GM19324 (cell line): ENCODE results near the gene LHPP.

ENCODE experiments used
- ATAC-seq: cut with Tn5 transposase; IDR thresholded peaks from one replicate; pipeline ENCODE4 v1.9.1; 2021; ENCODE audit warnings: mild to moderate bottlenecking, moderate library complexity; ENCODE audit not compliant: unreplicated experiment, low FRiP score

LHPP gene

DNA sequence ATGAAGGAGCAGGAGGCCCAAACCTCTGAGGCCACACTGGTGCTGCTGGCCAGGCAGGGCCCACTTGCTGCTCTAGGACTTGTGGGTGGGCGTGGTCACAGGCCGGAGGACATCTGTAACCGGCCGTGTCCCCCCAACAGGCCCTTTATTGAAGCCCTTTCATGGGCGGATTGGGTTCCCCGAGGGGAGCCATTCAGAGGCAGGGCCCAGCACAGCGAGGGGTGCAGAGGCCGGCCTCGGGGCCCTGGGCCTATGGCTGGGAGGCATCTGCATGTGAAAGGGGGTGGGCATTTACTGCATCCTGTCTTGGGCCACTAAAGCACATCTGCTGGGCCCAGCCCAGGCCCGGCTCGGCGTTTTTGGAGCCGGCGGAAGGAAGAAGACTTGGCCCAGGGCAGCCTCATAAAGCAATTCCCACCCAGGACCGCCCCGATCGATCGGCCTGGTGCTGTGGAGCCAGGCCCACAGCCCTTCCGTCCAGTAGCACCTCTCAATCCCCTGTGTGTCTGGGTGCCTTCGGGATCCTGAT, 8.4 kb downstream of the LHPP start:
- ATAC-seq: no peak

DNA sequence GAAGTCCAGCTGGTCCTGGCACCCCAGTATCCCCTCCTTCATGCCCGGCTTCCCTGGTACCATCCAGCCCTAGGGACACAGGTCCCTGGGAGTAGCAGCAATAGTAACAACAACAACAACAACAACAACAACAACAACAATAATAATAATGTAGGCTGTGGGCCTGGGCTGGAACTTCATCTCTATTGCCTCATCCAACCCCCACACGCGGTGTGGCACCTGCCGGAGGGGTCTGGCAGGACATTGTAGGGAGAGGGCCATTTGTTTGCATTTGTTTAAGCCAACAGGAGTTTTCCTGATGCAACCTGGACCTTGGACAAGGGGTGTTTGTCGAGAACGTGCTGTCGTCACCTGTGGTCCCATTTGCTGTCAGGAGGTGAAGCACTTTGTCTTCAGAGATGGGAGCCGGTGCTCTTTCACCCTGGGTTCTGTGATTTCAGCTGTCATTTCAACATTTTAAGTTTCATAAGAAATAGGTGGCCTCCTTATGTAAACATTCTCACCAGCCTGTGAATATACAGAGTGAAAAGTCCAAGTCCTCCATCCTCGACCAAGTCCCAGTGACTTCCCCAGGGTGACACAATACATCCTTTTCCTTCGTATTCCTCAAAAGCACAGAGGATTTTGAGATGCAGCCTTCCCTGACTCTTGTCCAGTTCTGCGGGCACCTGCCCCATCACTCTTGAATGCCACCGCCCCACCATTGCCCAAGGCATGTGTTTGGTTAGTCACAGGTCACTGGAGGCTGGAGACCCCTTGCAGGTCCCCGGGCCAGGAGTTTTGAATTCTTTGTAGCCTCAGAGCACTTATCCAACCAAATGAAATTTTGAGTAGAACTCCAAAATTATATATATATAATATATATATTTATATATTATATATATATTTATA, 9.2 kb downstream of the LHPP start:
- ATAC-seq: no peak

DNA sequence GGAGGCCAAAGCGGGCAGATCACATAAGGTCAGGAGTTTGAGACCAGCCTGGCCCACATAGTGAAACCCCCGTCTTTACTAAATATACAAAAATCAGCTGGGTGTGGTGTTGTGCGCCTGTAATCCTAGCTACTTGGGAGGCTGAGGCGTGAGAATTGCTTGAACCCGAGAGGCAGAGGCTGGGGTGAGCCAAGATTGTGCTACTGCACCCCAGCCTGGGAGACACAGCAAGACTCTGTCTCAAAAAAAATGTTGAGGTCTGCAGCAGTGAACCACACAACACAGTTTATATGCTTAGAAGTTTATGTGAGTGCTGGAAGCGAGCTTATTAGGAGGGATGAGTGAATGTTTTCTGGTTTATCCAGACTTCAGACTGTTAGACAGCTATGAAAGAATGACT, 10.4 kb downstream of the LHPP start:
- ATAC-seq: no peak

DNA sequence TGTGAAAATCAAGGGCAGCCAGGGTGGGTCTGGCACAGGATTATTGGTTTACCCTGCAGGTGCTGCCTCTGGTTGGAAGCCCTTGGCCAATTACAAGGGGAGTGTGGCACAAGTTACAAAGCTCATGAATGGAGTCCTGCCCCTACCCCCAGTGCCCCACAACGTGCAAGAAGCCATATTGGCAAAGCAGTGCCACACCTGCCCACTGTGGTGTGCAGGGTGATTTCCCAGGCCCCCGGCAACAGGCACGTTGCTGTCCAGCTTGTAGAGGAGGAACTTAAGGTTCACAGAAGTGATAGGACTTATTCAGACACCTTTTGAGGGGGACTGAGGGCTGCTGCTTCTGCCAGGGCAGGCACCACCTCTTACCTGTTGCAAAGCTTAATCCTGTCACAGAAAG, 11.4 kb downstream of the LHPP start:
- no peak for ATAC-seq

DNA sequence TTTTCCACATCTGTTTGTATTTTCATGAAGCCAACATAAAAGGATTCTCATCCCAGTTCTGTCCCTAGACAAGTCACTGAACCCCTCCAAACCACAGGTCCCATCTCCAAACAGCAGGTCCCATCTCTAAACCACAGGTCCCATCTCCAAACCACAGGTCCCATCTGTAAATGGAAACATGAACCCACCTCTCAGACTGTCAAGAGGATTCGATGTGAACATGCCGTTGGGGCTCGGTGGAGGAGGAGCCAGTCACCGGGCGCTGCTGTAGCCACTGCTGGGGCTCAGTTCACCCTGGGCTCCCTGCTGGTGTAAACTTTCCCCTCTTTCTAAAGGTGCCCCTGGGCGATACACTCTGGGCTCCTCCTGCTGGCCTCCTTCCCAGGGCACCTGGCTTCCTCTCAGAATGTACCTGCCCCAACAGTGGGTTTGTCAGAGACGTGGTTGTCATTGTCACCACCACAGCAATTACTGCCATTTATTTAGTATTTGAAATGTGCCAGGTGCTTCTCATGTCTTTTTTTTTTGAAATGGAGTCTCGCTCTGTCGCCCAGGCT, 13.0 kb downstream of the LHPP start:
- no peak for ATAC-seq

DNA sequence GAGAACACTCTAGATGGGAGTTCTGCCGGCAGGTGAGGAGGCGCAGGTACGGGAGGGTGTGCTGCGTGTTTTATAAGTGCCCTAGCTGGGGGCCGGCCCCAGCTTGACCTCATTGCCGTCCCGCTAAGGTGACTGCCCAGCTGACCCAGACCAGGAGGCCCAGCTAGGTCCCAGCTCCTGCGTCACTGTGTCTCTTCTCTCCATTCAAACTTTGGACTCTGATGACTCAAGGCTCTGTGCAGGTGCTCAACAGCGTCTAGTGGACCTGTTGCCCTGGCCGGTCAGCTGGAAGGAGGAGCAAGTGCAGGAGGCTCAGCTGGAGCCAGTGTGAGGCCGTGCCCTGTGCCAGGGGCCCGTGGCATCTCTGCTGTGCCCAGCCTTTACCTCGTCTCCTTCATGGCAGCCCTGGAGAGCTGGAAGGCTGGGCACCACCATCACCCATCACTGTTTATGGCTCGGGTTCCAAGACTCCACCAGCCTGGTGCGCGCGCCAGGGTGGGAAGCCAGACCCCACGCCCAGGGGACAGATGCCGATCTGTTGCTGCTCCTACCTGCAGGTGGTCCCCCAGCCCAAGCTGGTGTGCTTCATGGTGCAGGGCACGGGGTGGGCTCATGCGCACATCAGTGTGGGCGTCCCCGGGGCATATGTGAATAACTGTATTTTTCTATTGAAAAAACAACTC, 14.6 kb downstream of the LHPP start:
- no peak for ATAC-seq

DNA sequence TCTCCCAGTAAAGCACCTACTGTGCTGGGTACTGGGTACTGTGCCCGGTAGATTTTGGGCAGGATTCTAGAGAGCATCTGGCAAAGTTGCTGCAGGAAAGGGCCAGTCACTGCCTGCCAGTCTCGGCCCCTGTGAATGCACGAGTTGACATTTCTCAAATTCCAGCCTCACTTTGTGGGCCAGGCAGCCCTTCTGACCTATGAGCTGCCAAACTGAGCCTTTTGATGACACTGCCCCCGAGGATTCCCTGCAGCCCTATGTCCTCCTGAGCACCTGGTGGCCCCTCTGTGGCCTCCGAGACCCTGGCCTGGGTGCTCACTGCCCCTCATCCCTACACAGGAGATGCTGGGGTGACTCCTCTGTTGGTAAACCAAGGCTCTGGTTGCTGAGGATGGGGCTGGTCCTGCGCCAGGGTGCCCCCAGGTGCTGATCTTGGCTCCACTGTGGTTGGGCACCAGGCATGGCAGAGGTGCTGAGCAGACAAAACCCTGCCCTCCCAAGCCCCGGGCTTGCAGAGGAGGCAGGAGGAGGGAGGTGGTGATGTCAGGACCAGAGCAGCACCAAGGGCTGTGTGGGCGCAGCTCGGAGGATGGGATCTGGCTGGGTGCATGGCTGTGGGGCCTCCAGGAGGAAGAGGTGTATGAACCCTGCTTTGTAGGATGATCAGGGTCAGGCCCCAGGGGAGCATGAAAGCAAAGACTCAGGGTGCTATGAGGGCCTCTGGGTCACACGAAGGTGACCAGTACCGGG, 16.2 kb downstream of the LHPP start:
- no peak for ATAC-seq

DNA sequence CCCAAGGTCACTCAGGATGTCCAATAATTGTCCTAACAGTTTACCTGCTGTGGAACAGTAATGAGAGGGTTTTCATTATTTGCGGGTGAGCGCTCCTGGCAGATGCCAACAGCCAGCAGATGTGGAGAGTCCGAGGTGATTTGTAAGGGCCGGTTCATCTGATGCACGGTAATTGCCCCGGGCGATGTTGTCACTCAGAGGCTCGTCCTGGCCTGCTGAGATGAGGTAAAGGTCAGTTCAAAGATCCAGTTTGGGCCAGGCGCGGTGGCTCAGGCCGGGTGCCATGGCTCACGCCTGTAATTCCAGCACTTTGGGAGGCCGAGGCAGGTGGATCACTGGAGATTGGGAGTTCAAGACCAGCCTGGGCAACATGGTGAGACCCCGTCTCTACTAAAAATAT, 16.9 kb downstream of the LHPP start:
- ATAC-seq: no peak

DNA sequence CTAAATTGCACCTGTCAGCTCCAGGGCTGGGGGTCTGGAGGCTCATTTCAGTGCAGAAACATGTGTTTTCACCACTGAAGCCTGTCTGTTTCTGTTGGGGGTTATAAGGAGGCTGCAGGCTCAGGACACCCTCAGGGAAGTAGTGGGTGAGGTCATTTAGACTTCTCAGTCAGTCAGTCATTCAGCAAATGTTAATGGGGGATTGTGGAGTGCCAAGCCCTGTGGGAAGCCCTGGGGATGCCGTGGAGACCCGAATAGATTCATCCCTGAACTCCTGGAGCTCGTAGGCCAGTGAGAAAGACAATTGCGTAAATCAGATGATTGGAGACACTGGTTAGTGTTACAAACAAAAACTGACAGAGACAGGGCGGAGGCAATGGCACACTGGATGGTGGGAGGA, 19.2 kb downstream of the LHPP start:
- ATAC-seq: no peak

DNA sequence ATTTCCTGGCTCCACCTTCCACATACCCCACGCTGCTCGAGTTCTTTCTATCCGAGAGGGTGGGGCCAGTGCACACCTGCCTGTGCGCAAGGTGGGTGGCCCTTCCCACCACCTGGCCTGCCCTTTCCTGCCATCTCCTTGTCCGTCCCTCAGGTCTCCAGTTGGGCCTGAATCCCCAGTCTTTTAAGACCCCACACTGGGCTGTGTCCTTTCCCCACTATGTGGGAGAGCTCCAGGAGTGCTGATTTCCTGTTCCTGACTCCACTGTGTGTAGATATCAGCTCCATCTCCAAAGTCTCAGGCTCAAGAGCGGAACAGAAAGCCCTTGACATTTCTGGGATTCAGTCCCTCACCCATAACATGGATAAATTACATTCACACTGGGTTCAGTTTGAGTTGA, 20.1 kb downstream of the LHPP start:
- no peak for ATAC-seq

DNA sequence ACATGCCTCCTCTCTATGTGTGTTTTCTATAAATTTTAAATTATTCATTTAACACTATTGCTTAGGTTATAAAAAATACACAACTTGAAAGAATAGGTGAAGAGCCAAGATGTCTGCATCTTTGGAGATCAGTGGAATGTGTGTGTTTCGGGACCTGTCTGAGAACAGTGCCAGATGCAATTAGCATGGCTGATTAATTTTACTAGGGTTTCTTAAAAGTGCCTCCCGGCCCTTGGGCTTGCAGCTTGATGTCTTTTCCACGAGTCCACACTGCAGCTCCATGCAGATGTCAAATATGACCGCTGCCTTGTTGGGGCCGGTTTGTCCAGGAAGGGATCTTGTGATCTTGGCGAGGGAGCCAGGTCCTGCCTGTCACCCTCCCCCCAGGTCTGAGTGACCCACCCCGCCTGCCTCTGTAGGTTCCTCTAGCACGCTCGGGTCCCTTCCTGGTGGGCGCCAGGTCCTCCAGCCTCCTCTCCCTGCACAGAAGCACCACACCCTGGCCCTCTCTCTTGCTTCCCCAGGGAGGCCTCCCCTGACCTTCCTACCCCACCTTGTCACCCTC, 20.7 kb downstream of the LHPP start:
- ATAC-seq: no peak

DNA sequence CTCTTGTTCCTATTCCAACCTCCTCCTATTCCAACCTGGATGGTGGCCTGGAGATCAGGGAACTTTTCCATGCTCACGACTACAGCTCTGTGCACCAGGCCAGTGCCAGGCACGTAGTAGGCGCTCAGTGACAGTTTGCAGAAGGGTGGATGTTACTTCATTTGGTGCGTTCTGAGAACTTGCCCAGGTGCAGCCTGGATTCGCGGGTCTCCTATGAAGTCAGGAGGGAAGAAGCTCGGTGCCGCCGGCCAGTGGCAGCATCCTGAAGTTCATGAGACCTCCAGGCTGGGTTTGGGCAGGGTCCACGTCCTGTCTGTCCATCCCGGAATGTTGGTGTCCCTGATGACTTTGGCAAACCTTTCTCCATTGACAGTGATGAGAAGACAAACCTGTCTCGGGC, 21.3 kb downstream of the LHPP start:
- ATAC-seq: no peak

DNA sequence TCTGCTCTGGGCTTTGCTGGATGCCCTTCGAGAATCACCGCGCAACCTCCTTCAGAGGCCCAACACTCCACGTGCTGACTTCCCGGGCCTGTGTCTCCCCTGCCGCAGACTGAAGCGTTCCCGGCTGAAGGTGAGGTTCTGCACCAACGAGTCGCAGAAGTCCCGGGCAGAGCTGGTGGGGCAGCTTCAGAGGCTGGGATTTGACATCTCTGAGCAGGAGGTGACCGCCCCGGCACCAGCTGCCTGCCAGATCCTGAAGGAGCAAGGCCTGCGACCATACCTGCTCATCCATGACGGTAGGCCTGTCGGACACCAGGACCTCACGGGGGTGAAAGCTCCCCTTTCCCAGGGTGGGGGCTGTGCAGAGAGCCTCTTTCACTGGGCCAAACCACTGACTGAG, 22.4 kb downstream of the LHPP start:
- no peak for ATAC-seq

DNA sequence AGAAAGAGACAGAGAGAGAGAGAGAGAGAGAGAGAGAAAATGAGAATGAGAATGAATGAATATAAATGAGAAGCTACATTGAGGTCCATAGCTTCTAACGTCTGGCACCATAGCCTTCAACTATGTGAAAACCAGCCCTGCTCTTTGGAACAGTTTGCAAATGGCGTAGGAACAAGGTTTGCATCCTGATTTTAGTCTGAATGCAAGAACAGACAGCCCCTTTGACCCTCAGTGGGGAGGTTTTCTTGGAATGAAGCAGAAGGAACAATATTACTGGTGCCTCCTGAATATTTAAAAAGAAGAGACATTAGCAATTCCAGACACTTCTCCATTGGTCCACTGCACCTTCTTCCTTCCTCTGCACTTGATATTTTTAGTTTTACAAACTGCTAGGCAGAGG, 23.0 kb downstream of the LHPP start:
- no peak for ATAC-seq

DNA sequence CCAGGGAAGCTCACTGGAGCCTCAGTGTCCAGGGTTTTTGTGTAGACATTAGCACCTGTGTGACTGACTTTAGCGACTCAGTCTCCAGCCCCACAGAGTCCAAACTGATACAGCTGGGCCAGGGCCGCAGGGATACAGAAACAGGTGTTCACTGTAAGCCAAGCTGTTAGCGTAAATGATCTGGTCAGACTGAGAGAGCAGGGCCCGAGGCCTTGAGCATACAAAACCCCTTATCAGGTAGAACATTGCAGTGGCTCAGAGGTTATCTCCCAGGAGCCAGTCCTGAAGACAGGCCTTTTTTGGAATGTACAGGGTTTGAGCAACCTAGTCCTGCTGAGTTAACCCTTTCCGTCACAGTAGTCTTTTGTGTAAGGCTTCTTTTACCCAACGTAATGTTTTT, 25.0 kb downstream of the LHPP start:
- ATAC-seq: no peak

DNA sequence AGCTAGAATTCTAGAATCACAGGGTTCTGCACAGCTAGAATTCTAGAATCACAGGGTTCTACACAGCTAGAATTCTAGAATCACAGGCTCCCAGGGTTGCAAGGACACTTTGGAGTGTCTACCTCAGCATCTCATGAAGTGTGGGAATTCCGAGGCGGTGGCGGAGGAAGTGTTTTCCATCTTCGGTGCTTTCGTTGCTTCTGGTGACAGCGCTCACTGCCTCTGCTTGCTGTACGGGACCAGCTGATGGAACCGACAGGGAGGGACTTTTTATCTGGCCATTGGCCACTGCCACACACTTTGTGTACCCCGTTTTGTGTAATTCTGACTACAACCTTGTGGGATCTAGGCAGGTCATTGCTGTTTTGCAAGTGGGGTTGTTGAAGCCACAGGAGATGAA, 29.5 kb downstream of the LHPP start:
- no peak for ATAC-seq

DNA sequence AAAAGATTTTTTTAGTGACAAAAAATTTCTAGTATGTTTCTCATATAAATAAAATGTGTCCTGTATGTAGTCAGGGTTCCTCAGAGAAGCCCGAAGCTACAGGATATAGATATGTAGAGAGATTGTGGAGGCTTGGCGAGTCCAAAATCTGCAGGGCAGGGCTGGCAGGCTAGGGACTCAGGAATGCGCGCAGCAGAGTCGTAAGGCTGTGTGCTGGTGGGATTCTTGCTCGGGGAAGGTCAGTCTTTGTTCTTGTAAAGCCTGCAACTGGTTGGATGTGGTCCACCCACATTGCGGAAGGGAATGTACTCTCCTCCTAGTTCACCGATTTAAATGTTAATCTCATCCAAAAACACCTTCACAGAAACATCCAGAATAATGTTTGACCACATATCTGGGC, 30.6 kb downstream of the LHPP start:
- ATAC-seq: no peak

DNA sequence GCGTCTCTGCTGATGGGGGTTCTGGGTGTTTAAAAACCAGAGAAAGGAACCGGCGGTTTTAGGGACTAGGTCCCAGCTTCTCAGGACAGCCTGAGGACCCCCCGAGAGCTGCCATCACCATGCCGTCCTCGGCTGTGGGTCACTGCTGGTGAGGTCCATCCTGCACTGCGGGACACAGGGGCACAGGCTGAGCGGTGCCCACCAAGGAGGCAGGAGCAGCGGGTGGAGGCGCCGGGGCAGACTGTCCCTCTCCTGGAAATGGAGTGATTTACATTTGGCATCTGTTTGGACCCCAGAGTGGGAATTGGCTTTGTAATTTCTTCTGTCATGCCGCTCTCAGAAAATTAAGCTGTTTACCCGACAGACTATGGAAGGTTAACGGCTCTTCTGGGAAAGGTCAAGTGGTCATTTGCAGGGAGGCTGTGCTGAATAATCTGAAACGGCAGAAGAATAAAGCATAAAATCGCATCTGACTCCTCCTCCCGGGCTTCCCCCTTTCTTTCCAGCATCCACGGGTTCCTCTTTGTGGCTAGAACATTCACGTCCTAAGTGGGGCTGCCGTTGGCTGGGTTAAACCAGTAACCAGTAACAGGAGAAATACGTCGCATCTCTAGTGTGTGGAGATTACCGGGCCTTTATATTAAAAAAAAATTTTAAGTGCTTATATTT, 31.7 kb downstream of the LHPP start:
- ATAC-seq: no peak

DNA sequence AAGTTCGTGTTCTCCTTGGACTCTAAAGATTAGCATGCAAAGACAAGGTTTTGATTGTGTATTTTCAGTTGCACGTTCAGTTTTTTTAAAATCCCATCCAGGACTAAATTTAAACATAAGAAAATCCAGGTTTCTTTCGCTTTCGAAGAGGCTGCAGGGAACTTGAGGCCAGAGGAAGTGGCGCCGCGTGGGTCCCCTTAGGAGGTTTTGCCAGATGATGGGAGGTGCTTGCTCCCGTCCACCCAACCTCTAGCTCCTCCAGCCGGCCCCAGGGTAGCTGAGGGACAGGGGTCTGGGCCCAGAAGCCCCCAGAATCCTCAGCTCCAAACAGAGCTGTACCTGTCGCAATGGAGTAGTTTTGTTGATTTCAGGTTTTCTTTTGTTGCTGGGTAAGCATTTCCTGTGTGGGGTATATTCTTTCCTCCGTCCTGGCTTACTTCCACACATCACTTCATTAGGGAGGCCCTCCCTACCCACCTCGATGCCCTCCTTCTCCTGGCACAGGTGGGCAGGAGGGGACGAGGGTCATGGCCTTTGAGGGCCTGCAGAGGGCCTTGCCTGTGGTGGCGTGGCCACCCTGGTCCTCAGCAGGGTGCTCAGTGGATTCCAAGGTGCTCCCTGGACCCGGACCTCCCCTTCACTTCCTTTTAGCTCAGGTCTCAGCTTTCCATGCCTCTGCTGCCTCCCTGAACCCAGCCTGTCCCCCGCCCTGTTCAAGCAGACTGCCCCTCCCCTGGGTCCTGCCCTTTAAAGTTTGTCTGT, 32.6 kb downstream of the LHPP start:
- no peak for ATAC-seq
